ENCODE data around the gene PLAC1.

DNA sequence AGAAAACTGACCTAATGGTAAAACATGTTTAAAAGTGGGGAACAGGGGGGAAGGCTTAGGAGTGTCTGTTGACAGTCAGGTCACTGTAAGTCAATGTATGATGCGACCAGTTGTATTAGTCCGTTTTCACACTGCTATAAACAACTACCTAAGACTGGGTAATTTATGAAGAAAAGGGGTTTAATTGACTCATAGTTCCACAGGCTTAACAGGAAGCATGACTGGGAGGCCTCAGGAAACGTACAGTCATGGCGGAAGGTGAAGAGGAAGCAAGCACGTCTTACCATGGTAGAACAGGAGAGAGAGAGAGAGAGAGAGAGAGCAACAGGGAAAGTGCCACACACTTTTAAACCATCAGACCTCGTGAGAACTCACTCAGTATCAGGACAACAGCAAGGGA is 13.0 kb upstream of the PLAC1 start:
- no peak for TF ChIP-seq CTCF (IDR thresholded peaks at IDR 0.05)
- no peak for TF ChIP-seq POLR2A (IDR thresholded peaks at IDR 0.05)

All from uterus (tissue), 2 donors.